GM21825 (cell line): ENCODE data around the gene EML6.

Experiments
- ATAC-seq: cut with Tn5 transposase; IDR thresholded peaks from one replicate; pipeline ENCODE4 v1.9.1; 2021; ENCODE audit warnings: mild to moderate bottlenecking, moderate library complexity; ENCODE audit not compliant: unreplicated experiment

The EML6 gene

GRCh38 chr2:54704688-54705605 lies 18.5 kb upstream of the EML6 start:
- ATAC-seq, result no peak

GRCh38 chr2:54706622-54707021 lies 16.8 kb upstream of the EML6 start:
- no peak for ATAC-seq

GRCh38 chr2:54708584-54709335 lies 14.7 kb upstream of the EML6 start:
- ATAC-seq, result no peak

GRCh38 chr2:54709336-54709809 lies 14.1 kb upstream of the EML6 start:
- no peak for ATAC-seq

GRCh38 chr2:54710216-54710615 lies 13.2 kb upstream of the EML6 start:
- ATAC-seq, result no peak

GRCh38 chr2:54712516-54712915 lies 10.9 kb upstream of the EML6 start:
- no peak for ATAC-seq

GRCh38 chr2:54714996-54715395 lies 8.5 kb upstream of the EML6 start:
- ATAC-seq, result no peak

- ATAC-seq, result no peak
These were observed 7.1 kb upstream of the EML6 start for GRCh38 chr2:54716375-54716774.

- no peak for ATAC-seq
These were observed 2.9 kb upstream of the EML6 start for GRCh38 chr2:54720563-54720962.

- no peak for ATAC-seq
These were observed 821 bp upstream of the EML6 start for GRCh38 chr2:54722641-54723040.

GRCh38 chr2:54723996-54724559 lies 616 bp downstream of the EML6 start:
- ATAC-seq, result no peak

GRCh38 chr2:54724560-54725342 lies 1.3 kb downstream of the EML6 start:
- no peak for ATAC-seq

GRCh38 chr2:54725343-54726099 lies 2.1 kb downstream of the EML6 start:
- ATAC-seq, result no peak

GRCh38 chr2:54726431-54726830 lies 3.0 kb downstream of the EML6 start:
- ATAC-seq, result no peak

GRCh38 chr2:54726940-54727339 lies 3.5 kb downstream of the EML6 start:
- ATAC-seq, result no peak

- ATAC-seq, result no peak
These were observed 5.2 kb downstream of the EML6 start for GRCh38 chr2:54728669-54729120.

GRCh38 chr2:54735636-54736035 lies 12.2 kb downstream of the EML6 start:
- ATAC-seq, result no peak

GRCh38 chr2:54738281-54738680 lies 14.8 kb downstream of the EML6 start:
- ATAC-seq, result no peak

GRCh38 chr2:54740333-54740732 lies 16.9 kb downstream of the EML6 start:
- ATAC-seq, result no peak

- ATAC-seq, result no peak
These were observed 17.8 kb downstream of the EML6 start for GRCh38 chr2:54741250-54741649.
